Colon (tissue), 2 donors: Measurements from ENCODE around the gene RXRA.

Experiments used
- FAIRE-seq: peaks from 2 replicates; lab custom pipeline; 2012; peaks lifted over from hg19 to GRCh38; lab: Jason Lieb, UNC
- donor health status: control.
- donor health status: control.

RXRA gene

GRCh38 chr9:134435550-134436378 lies 109.5 kb downstream of the RXRA start:
- FAIRE-seq, result no peak

GRCh38 chr9:134436379-134436762 lies 110.1 kb downstream of the RXRA start:
- no peak for FAIRE-seq

GRCh38 chr9:134436911-134437310 lies 110.7 kb downstream of the RXRA start:
- FAIRE-seq, result no peak

- FAIRE-seq, result no peak
These were observed 111.3 kb downstream of the RXRA start for GRCh38 chr9:134437403-134438194.

- FAIRE-seq, result no peak
These were observed 112.0 kb downstream of the RXRA start for GRCh38 chr9:134438195-134438788.

GRCh38 chr9:134439368-134439784 lies 113.1 kb downstream of the RXRA start:
- FAIRE-seq, result no peak

- FAIRE-seq, result no peak
These were observed 114.5 kb downstream of the RXRA start for GRCh38 chr9:134440636-134441226.

- FAIRE-seq, result no peak
These were observed 115.2 kb downstream of the RXRA start for GRCh38 chr9:134441227-134442084.

GRCh38 chr9:134442085-134442474 lies 115.8 kb downstream of the RXRA start:
- FAIRE-seq, result no peak

- FAIRE-seq, result no peak
These were observed 116.4 kb downstream of the RXRA start for GRCh38 chr9:134442486-134443173.

GRCh38 chr9:134443174-134444037 lies 117.2 kb downstream of the RXRA start:
- no peak for FAIRE-seq

- FAIRE-seq, result no peak
These were observed 117.7 kb downstream of the RXRA start for GRCh38 chr9:134444038-134444315.

- FAIRE-seq, result no peak
These were observed 118.7 kb downstream of the RXRA start for GRCh38 chr9:134445000-134445399.

- no peak for FAIRE-seq
These were observed 123.1 kb downstream of the RXRA start for GRCh38 chr9:134449180-134449916.

- FAIRE-seq, result no peak
These were observed 125.6 kb downstream of the RXRA start for GRCh38 chr9:134451700-134452458.

- no peak for FAIRE-seq
These were observed 126.5 kb downstream of the RXRA start for GRCh38 chr9:134452728-134453127.

GRCh38 chr9:134453776-134454475 lies 127.7 kb downstream of the RXRA start:
- no peak for FAIRE-seq

- no peak for FAIRE-seq
These were observed 128.2 kb downstream of the RXRA start for GRCh38 chr9:134454476-134454857.
